ENCODE data around the gene MLLT1. TPM values are rescaled to one million over a fixed set of nuclear protein-coding genes. Genes with fewer than 3 reads are reported as not detected.
A peak's percentile ranks its signal among the peaks of the same experiment; 100 is the strongest.

The MLLT1 gene
- total RNA-seq, 1 experiment from 2014 or later, result 54.9 TPM

DNA sequence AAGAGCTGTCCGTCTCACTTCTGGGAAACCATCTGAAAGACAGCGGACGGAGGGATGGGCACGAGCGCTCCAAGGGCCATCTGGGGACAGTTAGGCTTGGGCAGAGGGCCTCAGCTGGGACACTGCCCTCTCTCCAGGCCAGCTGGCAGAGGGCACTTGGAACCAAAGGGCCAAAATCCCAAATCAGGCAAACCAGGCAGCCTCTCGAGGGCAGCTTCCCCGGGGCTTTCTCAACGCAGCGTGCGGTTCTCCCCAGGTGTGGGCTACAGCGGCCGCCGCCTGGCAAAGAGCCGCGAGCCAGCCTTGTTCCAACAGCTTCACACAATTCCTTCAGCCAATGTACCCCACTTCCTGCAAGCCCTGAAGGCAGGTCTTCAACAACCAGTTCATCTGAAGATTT, 5.0 kb downstream of the MLLT1 start:
- Histone ChIP-seq H3K27ac (ENCODE audit: insufficient read length, low read depth, low read length) (no peak overlapping the region), H2BK15ac (ENCODE audit: low read depth, low read length) (no peak overlapping the region), H2BK12ac (ENCODE audit: insufficient read length, low read depth, low read length) (no peak overlapping the region), H2BK120ac (ENCODE audit: low read depth, low read length, poor library complexity, severe bottlenecking) (no peak overlapping the region), H3K4me2 (ENCODE audit: insufficient read depth, insufficient read length, low read length) (no peak overlapping the region), H3K27me3 (ENCODE audit: insufficient read depth, low read length) (no peaks in the 10 kb centered on the region), H3K18ac (ENCODE audit: insufficient read length, low read depth, low read length) (no peak overlapping the region), H2BK5ac (ENCODE audit: insufficient read length, low read length) (no peak overlapping the region), H3K9me3 (ENCODE audit: control insufficient read depth, low read depth, low read length) (no peaks in the 10 kb centered on the region), H2AFZ (ENCODE audit: low read length) (no peak overlapping the region), H3K4me1 (ENCODE audit: insufficient read depth, low read length) (peaks cover 12% of the 10 kb centered on the region; the same call in 1 of the 2 replicates), H3K79me1 (ENCODE audit: insufficient read depth, low read depth, low read length, poor library complexity, severe bottlenecking) (peaks cover 27% of the 10 kb centered on the region), H2AK5ac (ENCODE audit: insufficient read length, low read length) (no peak overlapping the region), H4K20me1 (ENCODE audit: control insufficient read depth, insufficient read depth, insufficient read length) (no peaks in the 10 kb centered on the region), H3T11ph (ENCODE audit: low read length) (no peak overlapping the region), H3K4ac (ENCODE audit: low read depth, low read length) (no peak overlapping the region), H3K14ac (ENCODE audit: insufficient read depth, low read length) (no peak overlapping the region), H4K5ac (ENCODE audit: insufficient read length, low read depth, low read length) (no peak overlapping the region), H3K23ac (ENCODE audit: insufficient read length, low read depth, low read length) (no peak overlapping the region), H3K56ac (ENCODE audit: insufficient read length, low read depth, low read length) (no peak overlapping the region), H4K8ac (replicated peaks; ENCODE audit: insufficient read length, low read depth, low read length) (no peak overlapping the region), H3K23me2 (ENCODE audit: insufficient read length, low read depth, low read length, poor library complexity, severe bottlenecking) (peaks cover 7% of the 10 kb centered on the region), H2BK20ac (ENCODE audit: low read depth, low read length, poor library complexity, severe bottlenecking) (no peak overlapping the region), H3K79me2 (ENCODE audit: insufficient read depth, low read length) (peaks cover 57% of the 10 kb centered on the region; the same call in 1 of the 2 replicates), H3K9ac (ENCODE audit: extremely low read depth, insufficient read length, low read length) (no peak overlapping the region), H4K91ac (ENCODE audit: insufficient read length, low read depth, low read length) (no peak overlapping the region)
- no peaks in the 10 kb centered on the region for H3K9me3 Mint-ChIP-seq
- H3K27ac Mint-ChIP-seq, result peak overlapping the region; percentile 17 to 49 (median 40); a peak in 3 of 7 replicates
- TF ChIP-seq, protein P1, sequence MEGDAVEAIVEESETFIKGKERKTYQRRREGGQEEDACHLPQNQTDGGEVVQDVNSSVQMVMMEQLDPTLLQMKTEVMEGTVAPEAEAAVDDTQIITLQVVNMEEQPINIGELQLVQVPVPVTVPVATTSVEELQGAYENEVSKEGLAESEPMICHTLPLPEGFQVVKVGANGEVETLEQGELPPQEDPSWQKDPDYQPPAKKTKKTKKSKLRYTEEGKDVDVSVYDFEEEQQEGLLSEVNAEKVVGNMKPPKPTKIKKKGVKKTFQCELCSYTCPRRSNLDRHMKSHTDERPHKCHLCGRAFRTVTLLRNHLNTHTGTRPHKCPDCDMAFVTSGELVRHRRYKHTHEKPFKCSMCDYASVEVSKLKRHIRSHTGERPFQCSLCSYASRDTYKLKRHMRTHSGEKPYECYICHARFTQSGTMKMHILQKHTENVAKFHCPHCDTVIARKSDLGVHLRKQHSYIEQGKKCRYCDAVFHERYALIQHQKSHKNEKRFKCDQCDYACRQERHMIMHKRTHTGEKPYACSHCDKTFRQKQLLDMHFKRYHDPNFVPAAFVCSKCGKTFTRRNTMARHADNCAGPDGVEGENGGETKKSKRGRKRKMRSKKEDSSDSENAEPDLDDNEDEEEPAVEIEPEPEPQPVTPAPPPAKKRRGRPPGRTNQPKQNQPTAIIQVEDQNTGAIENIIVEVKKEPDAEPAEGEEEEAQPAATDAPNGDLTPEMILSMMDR (conservative IDR thresholded peaks at IDR 0.05), result no peak
- H3K4me1 Mint-ChIP-seq, result peaks cover 72 to 82% of the 10 kb centered on the region in 2 experiments
- H3K4me3 Mint-ChIP-seq, result peak overlapping the region in 1 of 2 experiments; percentile 8; a peak in 1 of 5 replicates
- H3K36me3 Mint-ChIP-seq (ENCODE audit: insufficient read depth in 1 of 3, low read depth in 3 of 3), result peaks cover 15 to 33% (median 24%) of the 10 kb centered on the region in 3 experiments; a peak in 6 of 7 replicates
- no peak for DNase-seq
- WGBS (ENCODE audit: extremely low coverage, insufficient read length, low lambda C conversion rate), result no CpG with 5 or more reads among the region's 15 CpGs
- H3K27me3 Mint-ChIP-seq (ENCODE audit: low read depth), result no peaks in the 10 kb centered on the region
